Stimulated activated effector memory CD8-positive, alpha-beta T cell treated with anti-CD3 and anti-CD28 coated beads, Interleukin-12 subunit alpha, Interleukin-12 subunit beta, amount 100 ng/mL, for 72 hours (primary cell): ENCODE results near the gene LARP1B.
"Not testable (repeated sequence)": the region's sequence is repeated elsewhere in the genome, so short reads cannot be mapped to it uniquely, and the experiment has no call there.

Experiments used
- ATAC-seq: fragments of 150-1000 bp; cut with Tn5 transposase; 2 replicates; pipeline ENCODE4 v1.10.0; 2021
- DNase-seq, 2 donors: peaks; one replicate each; pipeline ENCODE4 v3.0.0; 2021 to 2022; ENCODE audit warnings: low spot score in 2 of 2
- H3K27ac Mint-ChIP-seq: one replicate; pipeline ENCODE4 v1.8.0; 2022; ENCODE audit warnings: mild to moderate bottlenecking, mixed read lengths
- H3K36me3 Mint-ChIP-seq: one replicate; pipeline ENCODE4 v1.8.0; 2022; ENCODE audit warnings: mild to moderate bottlenecking, mixed read lengths
- H3K4me1 Mint-ChIP-seq: one replicate; pipeline ENCODE4 v1.8.0; 2022; ENCODE audit warnings: mixed read lengths
- H3K4me3 Mint-ChIP-seq: one replicate; pipeline ENCODE4 v1.8.0; 2022; ENCODE audit warnings: mild to moderate bottlenecking, mixed read lengths
- H3K9me3 Mint-ChIP-seq: one replicate; pipeline ENCODE4 v1.8.0; 2022; ENCODE audit warnings: mixed read lengths

Gene LARP1B

DNA sequence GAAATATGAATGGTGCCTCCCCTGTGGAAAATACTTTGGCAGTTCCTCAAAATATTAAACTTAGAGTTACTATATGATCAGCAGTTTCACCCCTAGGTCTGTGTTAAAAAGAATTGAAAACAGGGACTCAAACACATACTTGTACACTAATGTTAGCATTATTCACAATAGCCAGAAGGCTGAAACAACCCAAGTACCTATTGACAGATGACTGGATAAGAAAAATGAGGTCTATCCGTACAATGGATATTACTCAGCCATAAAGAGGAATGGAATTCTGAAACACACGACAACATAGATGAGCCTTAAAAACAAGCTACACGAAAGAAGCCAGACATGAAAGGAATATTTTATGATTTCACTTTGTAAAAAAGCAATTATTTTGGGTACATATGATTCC, 171.6 kb downstream of the LARP1B start:
- DNase-seq (no peak), ATAC-seq (no peak)
- Mint-ChIP-seq H3K4me3 (no peak overlapping the region), H3K4me1 (no peaks in the 10 kb centered on the region), H3K36me3 (no peaks in the 10 kb centered on the region), H3K9me3 (no peaks in the 10 kb centered on the region), H3K27ac (no peak overlapping the region)

DNA sequence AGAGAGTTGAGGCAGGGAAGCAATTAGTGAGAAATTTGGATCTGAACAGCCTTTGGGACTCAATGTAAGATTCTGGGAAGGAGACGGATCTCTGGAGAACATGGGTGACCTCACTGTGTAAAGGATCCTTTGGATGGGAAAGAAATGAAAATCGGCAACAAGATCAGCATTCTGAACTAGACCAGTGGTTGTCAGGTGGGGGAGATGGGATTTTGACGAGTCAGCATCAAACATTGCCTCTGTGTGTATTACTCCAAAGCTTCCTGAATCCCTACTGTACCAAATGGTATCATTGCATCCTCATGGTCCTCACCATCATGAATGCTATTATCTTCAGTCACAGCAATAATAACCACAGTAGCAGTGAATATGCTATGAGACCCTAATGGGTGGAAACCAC, 173.7 kb downstream of the LARP1B start:
- Mint-ChIP-seq H3K4me3 (no peak overlapping the region), H3K36me3 (no peaks in the 10 kb centered on the region), H3K4me1 (no peaks in the 10 kb centered on the region), H3K9me3 (no peaks in the 10 kb centered on the region), H3K27ac (no peak overlapping the region)
- DNase-seq, result no peak
- ATAC-seq, result no peak

DNA sequence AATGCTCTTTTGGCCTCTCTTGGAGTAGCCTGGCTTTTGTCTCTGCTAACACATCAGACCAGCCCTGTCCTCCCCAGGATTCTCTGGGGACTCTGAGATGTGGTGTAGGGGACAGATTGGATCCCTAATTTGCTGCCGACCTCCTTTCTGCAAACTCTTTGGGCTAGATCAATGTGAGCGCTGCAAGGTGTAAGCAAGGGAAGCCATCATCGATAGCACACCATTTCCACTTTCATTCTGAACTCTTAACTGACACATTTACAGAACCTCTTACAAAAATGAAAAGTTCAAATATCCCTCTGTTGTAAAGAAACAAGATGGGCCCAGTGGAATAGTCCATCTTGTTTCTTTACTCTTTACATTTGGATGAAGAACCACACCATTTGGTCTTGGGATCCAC, 179.9 kb downstream of the LARP1B start:
- Mint-ChIP-seq H3K27ac (no peak overlapping the region), H3K36me3 (no peaks in the 10 kb centered on the region), H3K4me1 (no peaks in the 10 kb centered on the region), H3K4me3 (no peak overlapping the region), H3K9me3 (no peaks in the 10 kb centered on the region)
- ATAC-seq (no peak), DNase-seq (no peak)

DNA sequence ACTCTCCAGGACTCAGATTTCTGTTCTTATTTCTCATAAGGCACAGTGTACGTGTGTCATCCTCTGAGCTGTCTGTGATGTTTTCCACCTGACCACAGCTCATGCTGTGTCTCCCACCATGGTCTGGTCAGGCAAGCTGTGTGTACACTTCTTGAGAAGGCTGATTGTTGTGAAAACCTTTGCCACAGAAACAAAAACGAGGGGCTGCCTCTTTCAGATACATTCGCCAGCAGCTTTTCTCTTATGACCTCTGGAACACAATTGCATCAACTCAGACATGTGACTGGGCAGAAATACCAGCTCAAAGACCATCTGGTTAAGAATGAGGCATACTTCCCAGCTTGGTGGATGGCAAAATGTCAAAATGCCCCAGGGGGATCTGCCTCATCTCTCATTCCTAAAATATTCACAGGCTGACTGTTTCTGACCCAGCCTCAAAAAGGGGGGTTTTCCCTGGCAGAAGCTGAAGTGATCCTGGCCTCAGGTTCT, 180.4 kb downstream of the LARP1B start:
- Mint-ChIP-seq H3K4me1 (no peaks in the 10 kb centered on the region), H3K9me3 (no peaks in the 10 kb centered on the region), H3K36me3 (no peaks in the 10 kb centered on the region), H3K4me3 (no peak overlapping the region), H3K27ac (no peak overlapping the region)
- no peak for DNase-seq
- ATAC-seq, result peak; percentile 34

DNA sequence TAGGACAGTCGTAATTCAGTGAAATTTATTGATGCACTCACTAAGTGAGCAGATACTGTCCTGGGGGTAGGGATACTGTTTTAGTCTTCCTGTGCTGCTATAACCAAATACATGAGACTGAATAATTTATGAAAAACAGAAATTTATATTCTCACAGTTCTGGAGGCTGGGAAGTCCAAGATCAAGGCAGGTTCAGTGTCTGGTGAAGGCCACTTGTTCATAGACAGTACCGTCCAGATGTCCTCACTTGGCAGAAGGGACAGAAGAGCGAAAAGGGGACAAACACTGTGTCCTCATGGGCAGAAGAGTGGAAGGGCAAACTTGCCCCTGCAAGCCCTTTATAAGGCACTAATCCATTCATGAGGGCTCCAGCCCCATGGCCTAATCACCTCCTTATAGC, 180.9 kb downstream of the LARP1B start:
- Mint-ChIP-seq H3K4me1 (no peaks in the 10 kb centered on the region), H3K36me3 (no peaks in the 10 kb centered on the region), H3K4me3 (no peak overlapping the region), H3K9me3 (no peaks in the 10 kb centered on the region), H3K27ac (no peak overlapping the region)
- ATAC-seq, result no peak
- DNase-seq, result no peak

DNA sequence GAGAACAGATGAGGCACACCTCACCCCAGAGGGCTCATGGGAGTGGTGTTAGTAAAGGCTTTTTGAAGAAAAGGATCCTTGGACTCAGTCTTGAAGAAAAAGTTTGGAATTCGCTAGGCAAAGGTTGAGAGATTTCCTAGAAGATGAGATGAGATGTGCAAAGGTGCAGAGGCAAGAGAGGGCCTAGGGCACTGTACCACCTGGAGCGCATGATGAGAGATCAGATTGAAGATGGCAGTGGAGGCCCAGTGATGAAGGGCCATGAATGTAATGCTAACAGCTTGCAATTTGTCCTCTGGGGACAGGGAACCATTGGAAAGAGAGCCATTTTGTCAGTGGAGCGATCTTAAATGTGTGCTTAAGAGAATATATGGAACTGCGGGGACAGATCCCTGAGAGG, 181.5 kb downstream of the LARP1B start:
- DNase-seq, result no peak
- no peaks in the 10 kb centered on the region for H3K9me3 Mint-ChIP-seq
- no peak overlapping the region for H3K27ac Mint-ChIP-seq
- no peak overlapping the region for H3K4me3 Mint-ChIP-seq
- H3K36me3 Mint-ChIP-seq, result no peaks in the 10 kb centered on the region
- no peak for ATAC-seq
- no peaks in the 10 kb centered on the region for H3K4me1 Mint-ChIP-seq

DNA sequence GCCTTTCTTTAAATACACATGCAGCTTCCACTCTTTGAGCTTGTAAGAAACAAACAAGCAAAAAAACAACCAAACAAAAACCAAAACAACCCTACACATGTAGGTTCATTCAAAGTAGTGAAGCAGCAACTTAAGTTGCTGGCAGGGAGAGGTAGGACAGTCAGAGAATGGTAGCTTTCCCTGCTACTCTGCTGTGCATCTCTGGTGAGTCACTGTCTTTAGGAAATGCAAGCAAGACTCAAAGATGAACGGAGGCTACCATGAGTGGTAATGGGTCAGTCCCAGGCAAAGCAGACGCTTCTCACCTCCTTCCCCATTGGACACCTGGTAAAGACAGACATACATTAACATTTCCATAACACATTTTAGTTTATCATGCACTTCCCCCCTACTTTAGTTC, 183.3 kb downstream of the LARP1B start:
- no peak for DNase-seq
- H3K27ac Mint-ChIP-seq, result no peak overlapping the region
- ATAC-seq, result no peak
- no peak overlapping the region for H3K4me3 Mint-ChIP-seq
- H3K4me1 Mint-ChIP-seq, result no peaks in the 10 kb centered on the region
- no peaks in the 10 kb centered on the region for H3K36me3 Mint-ChIP-seq
- no peaks in the 10 kb centered on the region for H3K9me3 Mint-ChIP-seq

DNA sequence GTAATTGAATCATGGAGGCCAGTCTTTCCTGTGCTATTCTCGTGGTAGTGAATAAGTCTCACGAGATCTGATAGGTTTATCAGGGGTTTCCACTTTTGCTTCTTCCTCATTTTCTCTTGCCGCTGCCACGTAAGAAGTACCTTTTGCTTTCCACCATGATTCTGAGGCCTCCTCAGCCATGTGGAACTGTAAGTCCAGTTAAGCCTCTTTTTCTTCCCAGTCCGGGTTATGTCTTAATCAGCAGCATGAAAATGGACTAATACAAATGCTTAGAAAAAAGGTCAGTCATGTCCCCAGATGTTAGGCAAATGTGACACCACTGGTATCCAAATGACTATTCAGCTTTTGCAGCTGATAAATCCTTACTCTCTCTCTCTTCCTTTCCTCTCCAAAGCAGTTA, 184.3 kb downstream of the LARP1B start:
- ATAC-seq, DNase-seq, H3K4me3 Mint-ChIP-seq, H3K36me3 Mint-ChIP-seq, H3K9me3 Mint-ChIP-seq, H3K27ac Mint-ChIP-seq, H3K4me1 Mint-ChIP-seq: not testable (repeated sequence)

DNA sequence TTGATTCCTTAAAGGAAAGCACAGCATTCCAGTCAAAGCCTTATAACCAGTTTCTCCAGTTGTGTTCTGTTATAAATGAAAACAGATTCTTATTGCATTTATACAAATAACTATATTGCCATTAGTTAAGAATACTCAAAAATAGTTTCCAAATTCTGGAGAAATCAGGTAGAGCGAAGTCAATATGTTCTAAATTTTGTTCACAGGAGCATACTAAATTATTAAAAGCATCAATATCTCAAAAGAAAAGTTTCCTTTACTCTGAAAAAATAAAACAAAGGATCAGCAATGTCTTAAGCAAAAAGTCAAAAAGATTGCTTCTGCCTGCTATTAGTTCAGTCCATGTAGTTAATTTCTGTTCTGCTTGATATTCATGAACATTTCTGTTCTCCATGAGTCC, 186.8 kb downstream of the LARP1B start:
- H3K27ac Mint-ChIP-seq, result no peak overlapping the region
- ATAC-seq, result no peak
- H3K4me1 Mint-ChIP-seq, result no peaks in the 10 kb centered on the region
- no peaks in the 10 kb centered on the region for H3K36me3 Mint-ChIP-seq
- H3K9me3 Mint-ChIP-seq, result no peaks in the 10 kb centered on the region
- DNase-seq, result no peak
- H3K4me3 Mint-ChIP-seq, result no peak overlapping the region

DNA sequence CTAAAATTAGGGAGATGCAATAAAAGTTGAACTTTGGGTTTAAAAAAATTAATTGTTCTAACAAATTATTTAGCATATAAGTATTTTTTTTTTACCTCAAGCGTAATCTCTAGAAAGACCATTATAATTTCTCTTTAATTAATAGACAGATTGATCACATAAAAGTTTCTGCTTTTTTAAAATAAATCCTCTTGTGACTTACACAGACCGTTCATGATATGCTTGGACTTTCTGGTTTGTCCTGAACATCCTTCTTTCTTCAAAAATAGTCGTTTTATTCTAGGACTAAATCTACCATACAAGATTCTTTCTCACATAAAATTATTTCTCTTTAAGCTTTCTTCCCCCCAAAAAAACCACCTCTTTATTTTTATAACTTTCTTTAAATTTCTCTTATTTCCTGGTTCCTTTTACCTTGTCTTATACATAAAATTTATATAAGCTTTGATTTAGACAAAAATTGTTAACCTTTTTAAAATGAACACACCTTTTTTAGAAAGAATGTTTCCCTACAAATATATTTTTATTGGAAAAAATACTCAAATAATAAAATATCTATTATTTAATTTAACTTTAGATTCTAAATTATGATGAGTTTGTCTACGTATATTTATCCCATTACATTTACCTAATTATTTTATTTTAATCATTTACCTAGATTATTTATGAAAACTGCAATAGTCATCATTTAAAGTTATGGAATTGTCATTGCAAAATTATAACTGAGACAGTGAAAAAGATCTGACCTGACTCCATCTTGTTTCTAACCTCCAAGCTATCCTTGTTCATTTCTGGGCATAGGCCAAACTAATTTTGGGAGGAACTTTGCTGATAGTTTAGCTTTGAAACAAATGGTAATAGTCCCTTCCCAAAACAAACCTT, 188.9 kb downstream of the LARP1B start:
- no peaks in the 10 kb centered on the region for H3K36me3 Mint-ChIP-seq
- no peaks in the 10 kb centered on the region for H3K4me1 Mint-ChIP-seq
- ATAC-seq, result no peak
- H3K27ac Mint-ChIP-seq, result no peak overlapping the region
- DNase-seq, result no peak
- H3K9me3 Mint-ChIP-seq, result no peaks in the 10 kb centered on the region
- H3K4me3 Mint-ChIP-seq, result no peak overlapping the region

DNA sequence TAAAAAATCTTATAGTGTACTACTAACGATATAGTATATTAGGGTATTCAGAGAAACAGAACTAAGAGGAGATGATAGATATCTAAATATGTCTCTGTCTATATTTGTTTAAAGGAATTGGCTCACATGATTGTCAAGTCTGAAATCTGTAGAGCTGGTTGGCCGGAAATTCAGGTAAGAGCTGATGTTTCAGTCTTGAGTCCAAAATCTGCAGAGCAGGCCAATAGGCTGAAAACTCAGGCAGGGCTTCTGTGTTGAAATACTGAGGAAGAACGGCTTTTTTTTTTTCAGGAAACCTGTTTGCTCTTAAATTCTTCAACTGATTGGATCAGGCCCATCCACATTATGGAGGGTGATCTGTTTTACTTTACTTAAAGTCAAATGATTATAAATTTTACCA, 194.8 kb downstream of the LARP1B start:
- no peak overlapping the region for H3K27ac Mint-ChIP-seq
- no peaks in the 10 kb centered on the region for H3K9me3 Mint-ChIP-seq
- no peaks in the 10 kb centered on the region for H3K4me1 Mint-ChIP-seq
- ATAC-seq (no peak), DNase-seq (no peak)
- H3K4me3 Mint-ChIP-seq, result no peak overlapping the region
- H3K36me3 Mint-ChIP-seq, result no peaks in the 10 kb centered on the region

DNA sequence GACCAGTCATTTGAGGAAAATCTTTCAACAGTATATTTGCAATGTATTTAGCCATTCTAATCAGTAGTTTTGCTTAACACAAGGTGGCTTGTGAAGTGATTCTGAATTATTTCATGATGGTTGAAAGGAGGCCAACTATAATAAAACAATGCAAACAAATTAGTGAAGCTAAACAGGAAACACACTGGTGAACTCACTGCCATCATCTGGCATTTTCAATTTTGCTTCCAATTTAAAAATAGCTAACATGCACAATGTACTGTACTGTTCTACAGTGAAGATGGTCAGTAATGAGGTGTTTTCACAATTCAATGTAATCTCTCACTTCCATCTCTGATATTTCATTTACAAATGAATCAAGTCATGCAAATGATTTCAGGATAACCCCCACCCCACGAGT, 195.4 kb downstream of the LARP1B start:
- no peak overlapping the region for H3K4me3 Mint-ChIP-seq
- ATAC-seq (no peak), DNase-seq (no peak)
- H3K4me1 Mint-ChIP-seq, result no peaks in the 10 kb centered on the region
- H3K36me3 Mint-ChIP-seq, result no peaks in the 10 kb centered on the region
- H3K9me3 Mint-ChIP-seq, result no peaks in the 10 kb centered on the region
- no peak overlapping the region for H3K27ac Mint-ChIP-seq

DNA sequence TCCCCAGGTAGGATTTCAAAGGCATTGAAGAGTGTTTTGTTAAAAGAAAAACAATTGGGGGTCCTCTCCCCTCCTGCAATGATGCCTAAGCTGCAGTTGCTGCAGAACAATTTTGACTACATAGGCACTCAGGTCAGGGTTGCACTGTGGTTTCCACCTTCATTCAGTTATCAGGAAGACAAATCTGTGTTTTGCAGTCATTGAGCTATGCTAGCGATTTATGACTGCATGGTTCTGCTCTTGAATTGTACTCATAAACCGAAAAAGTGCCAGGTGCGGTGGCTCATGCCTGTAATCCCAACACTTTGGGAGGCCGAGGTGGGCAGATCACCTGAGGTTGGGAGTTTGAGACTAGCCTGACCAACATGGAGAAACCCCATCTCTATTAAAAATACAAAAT, 197.1 kb downstream of the LARP1B start:
- not testable (repeated sequence) for H3K4me1 Mint-ChIP-seq, ATAC-seq, H3K9me3 Mint-ChIP-seq, H3K27ac Mint-ChIP-seq, H3K4me3 Mint-ChIP-seq, H3K36me3 Mint-ChIP-seq, DNase-seq

DNA sequence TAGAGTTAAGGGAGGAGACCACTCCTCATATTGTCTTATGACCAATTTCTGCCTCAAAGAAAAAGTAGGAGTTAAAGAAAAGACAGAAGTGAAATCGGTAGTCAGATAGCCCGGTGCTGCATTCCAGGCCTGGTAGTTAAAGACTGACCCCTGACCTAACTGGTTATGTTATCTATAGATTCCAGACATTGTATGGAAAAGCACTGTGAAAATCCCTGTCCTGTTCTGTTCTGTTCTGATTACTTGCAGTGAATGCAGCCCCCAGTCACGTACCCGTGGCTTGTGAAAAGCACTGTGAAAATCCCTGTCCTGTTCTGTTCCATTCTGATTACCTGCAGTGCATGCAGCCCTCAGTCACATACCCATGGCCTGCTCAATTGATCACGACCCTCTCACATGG, 198.8 kb downstream of the LARP1B start:
- not testable (repeated sequence) for H3K27ac Mint-ChIP-seq, H3K4me3 Mint-ChIP-seq, H3K9me3 Mint-ChIP-seq, H3K36me3 Mint-ChIP-seq, DNase-seq, ATAC-seq, H3K4me1 Mint-ChIP-seq
